IPS-15b (cell line): ENCODE results near the gene TRMT2A.
"Not testable (repeated sequence)": the region's sequence is repeated elsewhere in the genome, so short reads cannot be mapped to it uniquely, and the experiment has no call there.

ENCODE experiments used
- H3K27me3 ChIP-seq: one replicate; pipeline ENCODE4 v1.6.1; 2013; ENCODE audit warnings: low read length; ENCODE audit not compliant: control insufficient read depth, insufficient read depth
- H3K36me3 ChIP-seq: one replicate; pipeline ENCODE4 v1.6.1; 2013; ENCODE audit warnings: low read length; ENCODE audit not compliant: control insufficient read depth, insufficient read depth
- H3K4me1 ChIP-seq: one replicate; pipeline ENCODE4 v1.6.1; 2013; ENCODE audit warnings: mild to moderate bottlenecking, low read length; ENCODE audit not compliant: control insufficient read depth, insufficient read depth
- H3K4me3 ChIP-seq: one replicate; pipeline ENCODE4 v1.5.1; 2013; ENCODE audit warnings: low read depth, low read length
- H3K9ac ChIP-seq: one replicate; pipeline ENCODE4 v1.6.1; 2013; ENCODE audit warnings: low read depth, mild to moderate bottlenecking, low read length
- H3K9me3 ChIP-seq: one replicate; pipeline ENCODE4 v1.6.1; 2013; ENCODE audit warnings: mild to moderate bottlenecking, low read length; ENCODE audit not compliant: control insufficient read depth, insufficient read depth

TRMT2A gene

GRCh38 chr22:20079745-20080444 is 37.1 kb downstream of the TRMT2A start, which contains the start of gene DGCR8:
DGCR8 (plus strand) TSS chr22:20080241; CDS start chr22:20085964, 5,723 bp downstream.
- Histone ChIP-seq H3K27me3 (no peaks in the 10 kb centered on the region), H3K4me3 (peak within 1 kb of the TSS; percentile 84), H3K4me1 (peaks cover 10% of the 10 kb centered on the region), H3K36me3 (peaks cover 8% of the 10 kb centered on the region), H3K9ac (peak within 1 kb of the TSS; percentile 97), H3K9me3 (no peaks in the 10 kb centered on the region)

DNA sequence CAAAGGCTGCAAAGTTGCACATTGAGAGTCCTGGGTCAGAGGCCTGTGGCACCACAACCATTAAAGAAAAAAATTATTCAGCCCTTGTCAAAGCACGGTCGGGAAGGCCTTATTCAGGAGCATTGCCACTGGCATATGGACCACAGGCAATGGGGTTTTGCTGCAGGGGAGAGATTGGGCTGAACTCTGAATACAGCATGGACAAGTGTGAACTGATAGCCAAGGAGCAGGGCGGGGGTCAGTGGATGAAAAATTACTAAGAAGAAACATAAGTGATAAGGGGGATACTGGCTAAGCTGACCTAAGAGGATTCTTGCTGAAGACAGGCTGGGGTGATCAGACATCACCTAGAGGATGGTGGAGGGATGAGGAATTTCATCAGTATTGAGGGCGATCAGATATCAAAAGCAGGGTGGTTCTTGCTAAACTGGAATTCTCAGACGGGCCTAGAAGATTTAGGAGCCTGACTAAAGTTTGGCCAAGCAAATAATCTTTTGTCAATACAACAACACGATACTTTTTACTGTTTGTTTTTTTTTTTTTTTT is 40.3 kb downstream of the TRMT2A start:
- Histone ChIP-seq H3K9me3 (no peaks in the 10 kb centered on the region), H3K4me1 (peaks cover 3% of the 10 kb centered on the region), H3K27me3 (no peaks in the 10 kb centered on the region), H3K4me3 (no peak overlapping the region), H3K36me3 (peaks cover 2% of the 10 kb centered on the region), H3K9ac (no peak overlapping the region)

- H3K4me3 ChIP-seq, result no peak overlapping the region
- H3K9ac ChIP-seq, result no peak overlapping the region
- H3K9me3 ChIP-seq, result no peaks in the 10 kb centered on the region
- H3K36me3 ChIP-seq, result no peaks in the 10 kb centered on the region
- H3K27me3 ChIP-seq, result no peaks in the 10 kb centered on the region
- H3K4me1 ChIP-seq, result no peaks in the 10 kb centered on the region
These were observed 45.5 kb downstream of the TRMT2A start for GRCh38 chr22:20071524-20071972.

DNA sequence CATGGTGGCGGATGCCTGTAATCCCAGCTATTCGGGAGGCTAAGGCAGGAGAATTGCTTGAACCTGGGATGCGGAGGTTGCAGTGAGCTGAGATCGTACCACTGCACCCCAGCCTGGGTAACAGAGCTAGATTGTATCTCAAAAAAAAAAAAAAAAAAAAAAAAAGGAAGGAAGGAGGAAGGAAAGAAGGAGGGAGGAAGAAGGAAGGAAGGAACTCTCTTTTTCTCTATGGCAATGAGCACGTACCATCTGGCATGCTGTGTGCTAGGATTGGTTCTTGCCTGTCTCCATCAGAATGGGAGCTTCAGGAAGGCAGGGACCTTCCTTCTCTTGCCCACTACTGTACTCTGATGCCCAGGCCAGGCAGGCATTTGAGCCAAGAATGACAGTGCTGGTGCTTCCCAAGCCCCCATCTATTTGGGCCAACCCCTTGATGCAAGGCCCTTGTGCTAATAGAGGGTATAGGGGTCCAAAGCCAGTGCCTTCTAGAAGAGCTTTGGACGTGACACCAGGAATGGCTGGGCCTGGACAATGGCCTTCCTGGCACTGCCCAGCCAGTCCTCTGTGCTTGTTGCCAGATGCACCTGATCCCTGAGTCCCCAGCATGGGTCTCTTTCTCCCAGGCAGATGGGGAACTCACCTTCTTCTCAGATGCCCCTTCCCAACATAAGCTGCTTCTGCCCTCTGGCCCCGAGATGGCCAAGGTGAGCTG is 47.5 kb downstream of the TRMT2A start:
- no peak overlapping the region for H3K4me3 ChIP-seq
- H3K36me3 ChIP-seq, result no peaks in the 10 kb centered on the region
- no peaks in the 10 kb centered on the region for H3K9me3 ChIP-seq
- H3K27me3 ChIP-seq, result no peaks in the 10 kb centered on the region
- H3K4me1 ChIP-seq, result no peaks in the 10 kb centered on the region
- no peak overlapping the region for H3K9ac ChIP-seq

- no peak overlapping the region for H3K4me3 ChIP-seq
- H3K36me3 ChIP-seq, result no peaks in the 10 kb centered on the region
- H3K9me3 ChIP-seq, result no peaks in the 10 kb centered on the region
- no peak overlapping the region for H3K9ac ChIP-seq
- H3K27me3 ChIP-seq, result no peaks in the 10 kb centered on the region
- H3K4me1 ChIP-seq, result no peaks in the 10 kb centered on the region
These were observed 48.4 kb downstream of the TRMT2A start for GRCh38 chr22:20068640-20069039.

DNA sequence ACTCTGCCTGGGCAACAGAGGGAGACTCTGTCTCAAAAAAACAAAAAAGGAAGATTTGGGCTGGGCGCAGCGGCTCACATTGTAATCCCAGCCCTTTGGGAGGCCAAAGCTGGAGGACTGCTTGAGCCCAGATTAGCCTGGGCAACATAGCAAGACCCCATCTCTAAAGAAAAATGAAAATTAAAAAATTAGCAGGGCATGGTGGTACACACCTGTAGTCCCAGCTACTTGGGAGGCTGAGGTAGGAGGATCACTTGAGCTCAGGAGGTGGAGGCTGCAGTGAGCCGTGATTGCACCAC is 49.7 kb downstream of the TRMT2A start:
- not testable (repeated sequence) for H3K36me3 ChIP-seq, H3K9me3 ChIP-seq, H3K4me3 ChIP-seq, H3K4me1 ChIP-seq, H3K9ac ChIP-seq, H3K27me3 ChIP-seq

GRCh38 chr22:20066617-20067383 is 50.2 kb downstream of the TRMT2A start:
- Histone ChIP-seq H3K4me3 (no peak overlapping the region), H3K9me3 (no peaks in the 10 kb centered on the region), H3K4me1 (no peaks in the 10 kb centered on the region), H3K27me3 (no peaks in the 10 kb centered on the region), H3K9ac (no peak overlapping the region), H3K36me3 (no peaks in the 10 kb centered on the region)

DNA sequence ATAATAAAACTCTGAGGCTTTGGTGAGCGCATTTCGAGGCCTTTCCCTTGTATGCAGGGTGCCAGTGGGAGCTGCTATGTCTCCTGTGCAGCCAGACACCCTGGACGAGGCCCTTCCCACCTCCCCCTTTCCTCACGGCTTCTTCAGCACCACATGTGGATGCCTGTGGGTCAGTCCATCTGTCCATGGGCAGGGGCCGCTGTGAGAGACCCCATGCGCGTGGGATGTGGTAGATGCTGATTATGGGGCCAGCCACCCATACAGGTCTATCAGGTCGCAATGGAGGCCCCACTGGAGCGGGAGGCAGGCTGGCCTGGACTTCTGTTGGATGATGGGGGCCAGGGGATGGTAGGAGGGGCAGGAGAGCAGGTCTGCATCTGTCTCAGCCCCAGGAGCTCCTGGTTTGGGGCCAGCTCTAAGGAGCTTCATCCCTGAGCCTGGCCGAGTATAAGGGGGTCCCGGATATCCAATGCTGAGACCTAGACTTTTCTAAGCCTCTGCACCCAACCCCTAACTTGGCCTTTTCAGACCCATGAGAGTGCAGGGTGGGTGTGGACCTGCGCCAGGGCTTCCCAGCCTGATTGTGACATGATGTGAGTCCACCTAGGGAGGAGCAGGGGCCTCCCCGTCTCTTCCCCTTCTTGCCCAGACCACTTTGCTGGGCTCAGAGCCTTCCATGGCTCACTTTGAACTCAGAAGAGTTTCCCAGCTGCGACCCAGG is 51.0 kb downstream of the TRMT2A start:
- Histone ChIP-seq H3K9me3 (no peaks in the 10 kb centered on the region), H3K36me3 (no peaks in the 10 kb centered on the region), H3K27me3 (no peaks in the 10 kb centered on the region), H3K9ac (no peak overlapping the region), H3K4me3 (no peak overlapping the region), H3K4me1 (no peaks in the 10 kb centered on the region)

GRCh38 chr22:20064545-20065262 is 52.3 kb downstream of the TRMT2A start:
- Histone ChIP-seq H3K4me1 (no peaks in the 10 kb centered on the region), H3K9ac (no peak overlapping the region), H3K27me3 (no peaks in the 10 kb centered on the region), H3K4me3 (no peak overlapping the region), H3K9me3 (no peaks in the 10 kb centered on the region), H3K36me3 (no peaks in the 10 kb centered on the region)

DNA sequence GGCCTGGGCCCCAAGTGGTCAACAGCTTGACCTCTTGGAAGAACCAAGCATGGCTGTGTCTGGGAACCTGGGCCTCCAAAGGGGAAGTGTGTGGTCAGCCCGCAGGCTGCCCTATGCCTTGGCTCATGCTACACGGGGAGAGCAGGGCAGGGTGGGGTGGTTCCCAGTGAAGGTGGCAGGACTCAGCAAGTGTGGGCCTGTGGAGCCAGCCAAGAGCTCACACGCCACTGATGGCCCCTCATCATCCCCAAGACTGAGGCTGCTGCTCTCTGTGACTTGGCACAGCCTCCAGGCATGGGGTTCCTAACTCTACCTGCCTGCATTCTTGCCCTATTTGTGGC is 52.9 kb downstream of the TRMT2A start:
- Histone ChIP-seq H3K4me1 (no peaks in the 10 kb centered on the region), H3K36me3 (no peaks in the 10 kb centered on the region), H3K27me3 (no peaks in the 10 kb centered on the region), H3K9me3 (no peaks in the 10 kb centered on the region), H3K4me3 (no peak overlapping the region), H3K9ac (no peak overlapping the region)
